T-helper 17 cell (primary cell): ENCODE results near the gene SCRN3. TPM values are rescaled to one million over a fixed set of nuclear protein-coding genes. Genes with fewer than 3 reads are reported as not detected.
A peak's percentile ranks its signal among the peaks of the same experiment; 100 is the strongest.

ENCODE experiments used
- ATAC-seq: fragments of 150-1000 bp; cut with Tn5 transposase; 2 replicates; pipeline ENCODE4 v1.10.0; 2021; ENCODE audit warnings: mild to moderate bottlenecking, moderate library complexity
- DNase-seq, 3 donors: peaks; one replicate each; pipeline versions ENCODE4 v3.0.0 to v3.0.0-alpha.2; 2020 to 2021
- H3K9me3 ChIP-seq: one replicate; pipeline ENCODE4 v1.7.0; 2013; ENCODE audit warnings: low read length, mild to moderate bottlenecking; ENCODE audit not compliant: control insufficient read depth, poor library complexity, severe bottlenecking
- H3K27ac Mint-ChIP-seq: one replicate; pipeline ENCODE4 v1.8.0; 2022; ENCODE audit warnings: mild to moderate bottlenecking, moderate library complexity, mixed read lengths
- H3K27me3 Mint-ChIP-seq: one replicate; pipeline ENCODE4 v1.8.0; 2022; ENCODE audit warnings: mixed read lengths
- H3K36me3 Mint-ChIP-seq: one replicate; pipeline ENCODE4 v1.8.0; 2022; ENCODE audit warnings: low read depth, mixed read lengths
- H3K4me1 Mint-ChIP-seq: one replicate; pipeline ENCODE4 v1.8.0; 2022; ENCODE audit warnings: mild to moderate bottlenecking, mixed read lengths
- H3K4me3 Mint-ChIP-seq: one replicate; pipeline ENCODE4 v1.8.0; 2022; ENCODE audit warnings: mild to moderate bottlenecking, moderate library complexity, mixed read lengths
- total RNA-seq, 4 donors: library from RNA in 2 of 4; stranded (reverse) in 2 of 4; gene quantifications; one replicate each; pipeline ENCODE4 v1.2.3 and lab custom pipeline; 2022 to 2026

Gene SCRN3
- total RNA-seq, 2 donors from 2014 or later = 8.5 to 11.6 TPM

- no peaks in the 10 kb centered on the region for H3K27me3 Mint-ChIP-seq
- no peaks in the 10 kb centered on the region for H3K4me1 Mint-ChIP-seq
- no peaks in the 10 kb centered on the region for H3K9me3 ChIP-seq
- H3K36me3 Mint-ChIP-seq = peaks cover 4% of the 10 kb centered on the region
- ATAC-seq (no peak), DNase-seq (no peak)
- no peak overlapping the region for H3K27ac Mint-ChIP-seq
- H3K4me3 Mint-ChIP-seq = no peak overlapping the region
Observed at GRCh38 chr2:174431902-174432301, 36.4 kb downstream of the SCRN3 start.

- Mint-ChIP-seq H3K4me3 (no peak overlapping the region), H3K27me3 (no peaks in the 10 kb centered on the region), H3K36me3 (peaks cover 5% of the 10 kb centered on the region), H3K27ac (no peak overlapping the region), H3K4me1 (peaks cover 2% of the 10 kb centered on the region)
- DNase-seq = no peak
- no peaks in the 10 kb centered on the region for H3K9me3 ChIP-seq
- ATAC-seq = no peak
Observed at GRCh38 chr2:174436351-174436750, 40.8 kb downstream of the SCRN3 start.

GRCh38 chr2:174438146-174438886 is 42.8 kb downstream of the SCRN3 start:
- ATAC-seq = no peak
- no peaks in the 10 kb centered on the region for H3K27me3 Mint-ChIP-seq
- peaks cover 5% of the 10 kb centered on the region for H3K36me3 Mint-ChIP-seq
- H3K4me1 Mint-ChIP-seq = peaks cover 2% of the 10 kb centered on the region
- no peaks in the 10 kb centered on the region for H3K9me3 ChIP-seq
- H3K27ac Mint-ChIP-seq = no peak overlapping the region
- no peak overlapping the region for H3K4me3 Mint-ChIP-seq
- DNase-seq = no peak

- Mint-ChIP-seq H3K4me1 (peaks cover 2% of the 10 kb centered on the region), H3K27ac (no peak overlapping the region), H3K27me3 (no peaks in the 10 kb centered on the region), H3K4me3 (no peak overlapping the region), H3K36me3 (peaks cover 5% of the 10 kb centered on the region)
- DNase-seq (no peak), ATAC-seq (no peak)
- no peaks in the 10 kb centered on the region for H3K9me3 ChIP-seq
Observed at GRCh38 chr2:174439323-174439722, 43.8 kb downstream of the SCRN3 start.

GRCh38 chr2:174439950-174440349 is 44.4 kb downstream of the SCRN3 start:
- DNase-seq (no peak), ATAC-seq (no peak)
- no peaks in the 10 kb centered on the region for H3K27me3 Mint-ChIP-seq
- peaks cover 8% of the 10 kb centered on the region for H3K36me3 Mint-ChIP-seq
- no peaks in the 10 kb centered on the region for H3K9me3 ChIP-seq
- H3K27ac Mint-ChIP-seq = no peak overlapping the region
- H3K4me3 Mint-ChIP-seq = no peak overlapping the region
- peaks cover 2% of the 10 kb centered on the region for H3K4me1 Mint-ChIP-seq

DNA sequence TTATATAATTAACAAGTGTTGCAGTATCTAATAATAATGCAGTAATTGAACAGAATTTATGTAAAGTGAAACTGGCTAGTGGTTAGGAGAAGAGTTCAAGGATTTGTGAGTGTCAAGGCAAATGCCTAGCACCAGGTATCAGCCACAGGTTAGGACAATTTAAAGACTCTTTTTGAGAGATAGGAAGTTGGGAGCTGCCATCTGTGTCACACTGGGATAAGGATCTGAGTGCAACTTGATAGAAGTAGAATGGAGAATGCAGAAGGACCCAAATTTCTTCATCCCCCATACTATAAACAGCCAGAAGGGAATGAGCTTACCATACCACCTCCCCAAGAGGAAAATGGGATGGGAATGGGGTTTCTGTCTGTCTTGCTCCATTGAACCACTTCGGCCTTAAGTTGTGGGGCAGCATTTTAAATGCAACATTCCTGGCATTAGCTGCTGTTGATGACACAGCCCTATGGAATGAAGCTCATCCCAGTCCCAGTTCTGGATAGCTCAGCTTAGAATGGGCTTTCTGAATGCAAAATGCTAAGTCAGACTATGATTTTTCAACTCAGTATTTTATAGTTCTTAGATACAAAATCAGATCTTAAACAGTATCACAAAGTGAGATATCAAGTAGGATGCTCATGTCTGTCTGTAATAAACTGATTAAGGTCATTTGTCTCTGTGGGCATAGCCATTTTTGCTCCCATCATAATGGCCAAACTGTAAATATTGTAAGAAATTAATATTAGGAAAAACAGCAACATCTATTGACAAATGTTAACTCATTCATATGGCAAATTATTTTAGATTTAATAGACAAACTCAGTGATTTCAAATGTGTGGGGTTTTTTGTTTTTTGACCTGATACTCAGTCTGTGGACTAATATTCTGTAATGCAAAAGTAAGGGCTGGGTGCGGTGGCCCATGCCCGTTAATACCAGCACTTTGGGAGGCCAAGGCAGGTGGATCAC is 47.3 kb downstream of the SCRN3 start:
- H3K27me3 Mint-ChIP-seq = no peaks in the 10 kb centered on the region
- no peaks in the 10 kb centered on the region for H3K9me3 ChIP-seq
- H3K4me1 Mint-ChIP-seq = peaks cover 2% of the 10 kb centered on the region
- no peak for ATAC-seq
- peaks cover 7% of the 10 kb centered on the region for H3K36me3 Mint-ChIP-seq
- H3K27ac Mint-ChIP-seq = no peak overlapping the region
- no peak for DNase-seq
- H3K4me3 Mint-ChIP-seq = no peak overlapping the region

- no peak for ATAC-seq
- Mint-ChIP-seq H3K4me1 (peaks cover 6% of the 10 kb centered on the region), H3K36me3 (peaks cover 10% of the 10 kb centered on the region), H3K4me3 (no peak overlapping the region), H3K27ac (no peak overlapping the region), H3K27me3 (no peaks in the 10 kb centered on the region)
- no peaks in the 10 kb centered on the region for H3K9me3 ChIP-seq
- DNase-seq = no peak
Observed at GRCh38 chr2:174444761-174445160, 49.2 kb downstream of the SCRN3 start.

DNA sequence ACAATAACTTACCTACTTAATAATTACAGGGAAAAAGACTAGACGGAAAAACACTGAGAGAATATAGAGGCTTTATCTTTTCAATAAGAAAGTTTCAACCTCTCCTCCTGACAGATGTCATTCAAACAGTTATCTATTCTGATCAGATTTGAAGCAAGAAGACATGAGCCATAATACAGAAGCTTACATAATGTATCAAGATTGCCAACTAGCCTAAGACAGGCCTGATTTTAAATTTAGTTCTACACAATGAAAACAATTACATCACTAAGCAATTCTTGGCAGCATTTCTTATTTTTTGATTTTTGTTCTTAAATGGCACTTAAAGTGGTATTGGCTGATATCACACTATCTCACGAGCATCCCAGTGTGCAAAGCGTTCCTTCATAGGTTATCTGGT is 49.7 kb downstream of the SCRN3 start:
- H3K4me3 Mint-ChIP-seq = no peak overlapping the region
- peaks cover 10% of the 10 kb centered on the region for H3K4me1 Mint-ChIP-seq
- H3K27me3 Mint-ChIP-seq = no peaks in the 10 kb centered on the region
- ATAC-seq = no peak
- H3K27ac Mint-ChIP-seq = no peak overlapping the region
- no peaks in the 10 kb centered on the region for H3K9me3 ChIP-seq
- peaks cover 7% of the 10 kb centered on the region for H3K36me3 Mint-ChIP-seq
- no peak for DNase-seq

DNA sequence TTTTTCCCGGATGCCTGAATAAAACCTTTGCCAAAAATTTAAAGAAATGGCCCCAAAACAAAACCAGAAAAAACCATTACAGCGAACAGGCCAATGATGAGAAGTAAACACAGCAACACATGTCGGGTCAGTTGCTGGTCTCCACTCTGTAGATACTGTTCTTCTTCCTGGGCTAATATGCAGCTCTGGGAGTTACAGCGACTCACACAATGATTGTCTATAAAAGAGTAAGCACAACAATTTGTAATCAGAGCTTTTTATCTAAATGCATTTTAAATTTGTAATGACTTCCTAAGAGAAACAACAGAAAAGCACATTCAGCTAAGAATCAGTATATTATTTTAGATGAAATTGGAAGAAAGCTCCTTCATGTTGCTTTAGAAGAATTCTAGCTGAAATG is 51.0 kb downstream of the SCRN3 start:
- no peaks in the 10 kb centered on the region for H3K9me3 ChIP-seq
- H3K36me3 Mint-ChIP-seq = peaks cover 7% of the 10 kb centered on the region
- H3K27ac Mint-ChIP-seq = no peak overlapping the region
- DNase-seq (no peak), ATAC-seq (no peak)
- peaks cover 8% of the 10 kb centered on the region for H3K4me1 Mint-ChIP-seq
- H3K4me3 Mint-ChIP-seq = no peak overlapping the region
- no peaks in the 10 kb centered on the region for H3K27me3 Mint-ChIP-seq

GRCh38 chr2:174449033-174449432 is 53.5 kb downstream of the SCRN3 start:
- no peak for ATAC-seq
- H3K27ac Mint-ChIP-seq = peak overlapping the region; percentile 54

GRCh38 chr2:174450021-174450816 is 54.7 kb downstream of the SCRN3 start:
- no peak for DNase-seq
- no peaks in the 10 kb centered on the region for H3K9me3 ChIP-seq
- H3K4me3 Mint-ChIP-seq = no peak overlapping the region
- H3K27me3 Mint-ChIP-seq = no peaks in the 10 kb centered on the region
- H3K36me3 Mint-ChIP-seq = peaks cover 8% of the 10 kb centered on the region
- H3K4me1 Mint-ChIP-seq = peaks cover 10% of the 10 kb centered on the region
- H3K27ac Mint-ChIP-seq = peak overlapping the region; percentile 54
- peak; percentile 63 for ATAC-seq

More at GRCh38 chr2:174449033-174449432, 53.5 kb downstream of the SCRN3 start:
- Mint-ChIP-seq H3K27me3 (no peaks in the 10 kb centered on the region), H3K4me1 (peaks cover 8% of the 10 kb centered on the region), H3K36me3 (peaks cover 7% of the 10 kb centered on the region), H3K4me3 (no peak overlapping the region)
- no peak for DNase-seq
- H3K9me3 ChIP-seq = no peaks in the 10 kb centered on the region

- no peaks in the 10 kb centered on the region for H3K9me3 ChIP-seq
- Mint-ChIP-seq H3K27me3 (no peaks in the 10 kb centered on the region), H3K36me3 (peaks cover 8% of the 10 kb centered on the region), H3K4me1 (peaks cover 6% of the 10 kb centered on the region), H3K27ac (peak overlapping the region; percentile 83), H3K4me3 (no peak overlapping the region)
- DNase-seq (no peak), ATAC-seq (no peak)
Observed at GRCh38 chr2:174454566-174454965, 59.0 kb downstream of the SCRN3 start.

GRCh38 chr2:174461221-174461620 is 65.7 kb downstream of the SCRN3 start:
- H3K9me3 ChIP-seq = no peaks in the 10 kb centered on the region
- Mint-ChIP-seq H3K36me3 (no peaks in the 10 kb centered on the region), H3K27ac (no peak overlapping the region), H3K4me3 (no peak overlapping the region), H3K27me3 (no peaks in the 10 kb centered on the region), H3K4me1 (no peaks in the 10 kb centered on the region)
- DNase-seq (no peak), ATAC-seq (no peak)
